ENCODE results near the gene LSMEM2. TPM values are rescaled to one million over a fixed set of nuclear protein-coding genes. Genes with fewer than 3 reads are reported as not detected.

LSMEM2 gene
- total and polyA plus RNA-seq, 9 of the 15 experiments (the other 6 are each of a cell fraction or from before 2014, with no cell fraction given), result not detected

GRCh38 chr3:50321336-50322114 lies 42.6 kb downstream of the LSMEM2 start (continued):
- TF ChIP-seq ZBTB7A (IDR thresholded peaks at IDR 0.05; ENCODE audit: borderline replicate concordance, control insufficient read depth, low read depth, low read length) (peak; percentile 11; the same call in 1 of the 2 replicates), NONO (IDR thresholded peaks at IDR 0.05; ENCODE audit: low read depth in 2 of 2, low read length in 1 of 2) (peak in 1 of 2 experiments; percentile 99; a peak in 2 of 4 replicates), HSF4 (CRISPR knock-in tag; IDR thresholded peaks at IDR 0.05; ENCODE audit: borderline replicate concordance) (no peak), ID3 (CRISPR knock-in tag; IDR thresholded peaks at IDR 0.05) (no peak), ID3 (tag; IDR thresholded peaks at IDR 0.05) (peak; percentile 51; the same call in 1 of the 2 replicates), SNIP1 (IDR thresholded peaks at IDR 0.05; ENCODE audit: low read depth) (peak; percentile 83; the same call in 1 of the 2 replicates), ZNF639 (CRISPR knock-in tag; conservative IDR thresholded peaks at IDR 0.05 in 1 of 2, IDR thresholded peaks at IDR 0.05 in 1 of 2) (peak in 1 of 2 experiments; percentile 61; a peak in 1 of 4 replicates), KHSRP (IDR thresholded peaks at IDR 0.05) (no peak), JUND (IDR thresholded peaks at IDR 0.05; ENCODE audit: borderline replicate concordance, low read depth, low read length) (peak; percentile 93), JUND (tag; IDR thresholded peaks at IDR 0.05; ENCODE audit: borderline replicate concordance, low read depth, low read length) (no peak), ZNF274 (IDR thresholded peaks at IDR 0.05; ENCODE audit: borderline replicate concordance, low read depth, low read length) (no peak), SMAD1 (IDR thresholded peaks at IDR 0.05; ENCODE audit: low read depth, low read length, partially characterized antibody) (peak; percentile 30), MBD2 (IDR thresholded peaks at IDR 0.05; ENCODE audit: borderline replicate concordance, low read depth) (peak; percentile 94), FIP1L1 (IDR thresholded peaks at IDR 0.05; ENCODE audit: low read depth, low read length, poor library complexity, severe bottlenecking) (peak; percentile 22), FOSL1 (tag; conservative IDR thresholded peaks at IDR 0.05) (0 out of 2 replicates have a peak, but pooled peaks have one; percentile 16), MTA3 (IDR thresholded peaks at IDR 0.05; ENCODE audit: borderline replicate concordance) (0 out of 2 replicates have a peak, but pooled peaks have one; percentile 12), ASH1L (IDR thresholded peaks at IDR 0.05; ENCODE audit: borderline replicate concordance, low read depth, partially characterized antibody) (peak; percentile 85), ATF1 (CRISPR knock-in tag; IDR thresholded peaks at IDR 0.05) (no peak), ATF1 (tag; IDR thresholded peaks at IDR 0.05) (0 out of 2 replicates have a peak, but pooled peaks have one; percentile 32), TGIF2 (CRISPR knock-in tag; IDR thresholded peaks at IDR 0.05) (no peak), MAFF (IDR thresholded peaks at IDR 0.05; ENCODE audit: low read length) (peak; percentile 29; the same call in 1 of the 2 replicates), SMC3 (conservative IDR thresholded peaks at IDR 0.05; ENCODE audit: insufficient read depth, low read depth, low read length) (no peak), TOE1 (IDR thresholded peaks at IDR 0.05; ENCODE audit: borderline replicate concordance) (peak; percentile 100), TOE1 (CRISPR knock-in tag; IDR thresholded peaks at IDR 0.05; ENCODE audit: borderline replicate concordance, low read depth) (no peak), ZSCAN29 (IDR thresholded peaks at IDR 0.05) (no peak), CCNT2 (IDR thresholded peaks at IDR 0.05; ENCODE audit: borderline replicate concordance, extremely low read depth, insufficient read length, low read depth, low read length) (peak; percentile 74), POLR2G (IDR thresholded peaks at IDR 0.05; ENCODE audit: low read depth, low read length) (peak; percentile 78)
